ENCODE data around the gene KCNMB1.

The KCNMB1 gene

GRCh38 chr5:170397059-170397458 lies 7.9 kb upstream of the KCNMB1 start:
- DNase-seq (ENCODE audit: extremely low read depth, low read depth) = no peak
- no peak overlapping the region for H3K4me3 ChIP-seq (replicated peaks; ENCODE audit: low read depth, low read length)
- TF ChIP-seq, protein P1, sequence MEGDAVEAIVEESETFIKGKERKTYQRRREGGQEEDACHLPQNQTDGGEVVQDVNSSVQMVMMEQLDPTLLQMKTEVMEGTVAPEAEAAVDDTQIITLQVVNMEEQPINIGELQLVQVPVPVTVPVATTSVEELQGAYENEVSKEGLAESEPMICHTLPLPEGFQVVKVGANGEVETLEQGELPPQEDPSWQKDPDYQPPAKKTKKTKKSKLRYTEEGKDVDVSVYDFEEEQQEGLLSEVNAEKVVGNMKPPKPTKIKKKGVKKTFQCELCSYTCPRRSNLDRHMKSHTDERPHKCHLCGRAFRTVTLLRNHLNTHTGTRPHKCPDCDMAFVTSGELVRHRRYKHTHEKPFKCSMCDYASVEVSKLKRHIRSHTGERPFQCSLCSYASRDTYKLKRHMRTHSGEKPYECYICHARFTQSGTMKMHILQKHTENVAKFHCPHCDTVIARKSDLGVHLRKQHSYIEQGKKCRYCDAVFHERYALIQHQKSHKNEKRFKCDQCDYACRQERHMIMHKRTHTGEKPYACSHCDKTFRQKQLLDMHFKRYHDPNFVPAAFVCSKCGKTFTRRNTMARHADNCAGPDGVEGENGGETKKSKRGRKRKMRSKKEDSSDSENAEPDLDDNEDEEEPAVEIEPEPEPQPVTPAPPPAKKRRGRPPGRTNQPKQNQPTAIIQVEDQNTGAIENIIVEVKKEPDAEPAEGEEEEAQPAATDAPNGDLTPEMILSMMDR (IDR thresholded peaks at IDR 0.05; ENCODE audit: low read depth, low read length, missing control alignments) = no peak

DNA sequence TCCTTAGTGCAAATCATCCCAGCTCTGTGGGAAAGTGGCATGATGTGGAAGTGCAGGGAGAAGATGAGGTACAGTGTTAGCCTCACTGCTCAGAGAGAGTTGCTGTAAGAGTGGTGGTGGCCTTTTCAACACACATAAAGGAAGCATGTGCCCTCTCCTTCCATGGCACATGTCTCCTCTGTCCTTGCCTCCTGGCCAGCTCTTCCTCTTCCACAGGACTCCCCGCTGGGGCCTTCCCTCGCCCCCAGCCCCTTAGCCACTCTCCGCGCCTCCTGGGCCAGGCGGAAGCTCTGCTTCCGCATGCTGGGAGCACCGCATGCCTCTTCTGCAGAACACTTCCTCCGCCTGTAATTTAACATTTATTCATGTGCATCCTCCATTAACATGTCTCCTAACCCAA lies 4.8 kb upstream of the KCNMB1 start:
- TF ChIP-seq, protein P1 (IDR thresholded peaks at IDR 0.05; ENCODE audit: low read depth, low read length, missing control alignments) = no peak
- no peak for DNase-seq (ENCODE audit: extremely low read depth, low read depth)
- H3K4me3 ChIP-seq (replicated peaks; ENCODE audit: low read depth, low read length) = no peak overlapping the region

GRCh38 chr5:170393235-170393634 lies 4.1 kb upstream of the KCNMB1 start:
- no peak overlapping the region for H3K4me3 ChIP-seq (replicated peaks; ENCODE audit: low read depth, low read length)
- DNase-seq (ENCODE audit: extremely low read depth, low read depth) = no peak
- TF ChIP-seq, protein P1 (IDR thresholded peaks at IDR 0.05; ENCODE audit: low read depth, low read length, missing control alignments) = no peak

DNA sequence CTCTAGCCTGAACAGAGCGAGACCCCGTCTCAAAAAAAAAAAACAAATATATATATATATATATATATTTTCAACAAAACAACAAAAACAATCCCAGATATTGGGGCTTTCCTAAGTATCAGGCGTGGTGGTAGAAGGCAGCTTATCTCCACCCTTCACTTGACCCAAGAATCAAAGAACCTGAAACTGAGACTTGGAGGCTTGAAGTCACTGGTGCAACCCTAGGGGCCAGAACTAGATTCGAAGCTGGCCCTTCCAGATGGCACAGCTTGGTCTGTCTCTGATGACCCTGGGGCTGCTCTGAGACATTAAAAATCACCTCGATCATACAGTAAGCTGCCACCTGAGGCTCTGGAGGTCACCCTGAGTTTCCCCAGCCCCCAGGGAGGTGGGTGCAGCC lies 1.3 kb upstream of the KCNMB1 start:
- TF ChIP-seq, protein P1 (IDR thresholded peaks at IDR 0.05; ENCODE audit: low read depth, low read length, missing control alignments) = no peak
- H3K4me3 ChIP-seq (replicated peaks; ENCODE audit: low read depth, low read length) = no peak overlapping the region
- DNase-seq (ENCODE audit: extremely low read depth, low read depth) = no peak

DNA sequence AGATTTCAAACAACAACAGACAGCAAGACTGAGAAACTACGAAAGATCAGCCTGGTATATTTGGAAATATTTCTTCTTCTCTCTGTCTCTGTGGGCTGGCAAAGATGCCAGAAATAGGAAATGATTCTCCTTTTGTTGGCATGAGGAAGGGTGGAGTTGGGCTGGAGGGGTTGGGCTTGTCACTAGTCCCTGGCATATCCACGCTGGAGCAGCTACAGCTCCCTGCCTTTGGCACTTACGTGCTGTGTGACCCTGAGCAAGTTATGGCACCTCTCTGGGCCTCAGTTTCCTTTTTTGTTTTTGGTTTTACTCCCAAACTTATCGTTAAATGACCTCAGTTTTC lies 354 bp upstream of the KCNMB1 start:
- DNase-seq (ENCODE audit: extremely low read depth, low read depth) = no peak
- TF ChIP-seq, protein P1 (IDR thresholded peaks at IDR 0.05; ENCODE audit: low read depth, low read length, missing control alignments) = no peak
- H3K4me3 ChIP-seq (replicated peaks; ENCODE audit: low read depth, low read length) = no peak overlapping the region

DNA sequence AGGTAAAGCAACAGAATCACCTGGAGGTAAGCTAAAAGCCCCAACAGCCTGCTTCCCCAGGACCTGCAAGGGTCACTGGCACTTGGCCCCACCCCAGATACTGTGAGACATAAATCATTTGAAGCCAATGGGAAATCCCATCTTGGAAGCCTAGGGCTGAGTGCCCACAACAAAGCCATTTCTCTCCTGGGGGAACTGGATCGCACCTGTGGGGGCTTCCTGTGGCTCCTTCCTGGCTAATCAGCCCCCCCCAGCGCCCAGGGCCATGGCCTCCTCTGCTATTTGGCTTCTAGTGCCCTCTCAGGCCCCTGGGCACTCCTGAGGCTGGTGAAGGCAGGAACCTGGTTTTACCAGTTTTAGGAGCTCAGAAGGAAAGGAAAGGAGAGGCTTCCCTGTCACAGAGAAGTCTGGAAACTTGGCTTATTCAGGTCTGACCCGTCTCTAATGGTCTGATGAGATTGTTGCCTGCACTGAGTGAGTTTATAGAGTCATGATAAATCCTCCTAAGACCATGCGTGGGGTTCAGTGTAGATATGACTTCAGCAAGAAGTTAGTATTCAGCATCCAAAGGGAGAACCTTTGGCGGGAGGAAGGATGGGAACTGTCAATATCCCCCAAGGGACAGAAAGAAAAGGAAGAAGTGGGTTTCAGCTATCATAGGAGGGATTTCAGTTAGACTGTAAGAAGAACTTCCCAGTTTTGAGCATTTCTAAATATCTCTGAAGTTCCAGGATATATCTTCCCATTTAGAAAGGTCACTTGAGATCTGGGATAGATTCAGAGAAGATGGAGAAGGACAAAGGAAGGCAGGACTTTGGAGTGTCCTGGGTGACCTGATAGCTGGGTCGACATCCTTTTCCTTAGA lies 1.2 kb downstream of the KCNMB1 start:
- TF ChIP-seq, protein P1 (IDR thresholded peaks at IDR 0.05; ENCODE audit: low read depth, low read length, missing control alignments) = no peak
- no peak overlapping the region for H3K4me3 ChIP-seq (replicated peaks; ENCODE audit: low read depth, low read length)
- no peak for DNase-seq (ENCODE audit: extremely low read depth, low read depth)
